Muscle of back (tissue), 11 donors: ENCODE results near the gene CHST1. TPM values are rescaled to one million over a fixed set of nuclear protein-coding genes. Genes with fewer than 3 reads are reported as not detected.

ENCODE experiments used
- DNase-seq, 3 donors: peaks; one replicate each; pipeline versions ENCODE4 v3.0.0 to v3.0.0-alpha.2; 2013
- polyA plus RNA-seq, 10 donors: library from polyadenylated mRNA; unstranded; fragments of 120-200 nt; gene quantifications; one replicate each; pipeline ENCODE4 v1.2.1, GENCODE V29; 2013; ENCODE audit not compliant: insufficient read length in 10 of 10

CHST1 gene
- polyA plus RNA-seq, 10 donors, result 10.1 to 20.7 (median 14.2) TPM

DNA sequence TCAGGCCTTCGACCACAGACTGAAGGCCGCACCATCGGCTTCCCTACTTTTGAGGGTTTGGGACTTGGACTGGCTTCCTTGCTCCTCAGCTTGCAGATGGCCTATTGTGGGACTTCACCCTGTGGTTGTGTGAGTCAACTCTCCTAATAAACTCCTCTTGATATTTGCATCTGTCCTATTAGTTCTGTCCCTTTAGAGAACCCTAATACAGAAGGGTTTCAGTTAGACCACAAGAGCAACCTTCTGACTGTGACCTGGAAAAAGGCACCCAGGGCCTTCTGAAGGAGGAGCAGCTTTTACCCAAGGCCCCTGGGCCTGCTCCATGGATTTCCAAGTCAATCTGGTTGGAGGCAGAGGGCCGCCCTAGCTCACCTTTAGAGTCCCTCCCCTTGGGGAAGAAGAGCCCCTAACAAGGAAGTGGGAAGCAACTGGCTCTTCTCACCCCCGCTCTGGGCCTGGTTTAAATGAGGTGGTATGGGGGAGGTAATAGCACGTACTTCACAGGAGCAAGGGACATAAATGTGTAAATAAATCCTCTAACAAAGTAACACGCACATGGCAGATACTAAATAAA, 11.2 kb upstream of the CHST1 start:
- no peak for DNase-seq

DNA sequence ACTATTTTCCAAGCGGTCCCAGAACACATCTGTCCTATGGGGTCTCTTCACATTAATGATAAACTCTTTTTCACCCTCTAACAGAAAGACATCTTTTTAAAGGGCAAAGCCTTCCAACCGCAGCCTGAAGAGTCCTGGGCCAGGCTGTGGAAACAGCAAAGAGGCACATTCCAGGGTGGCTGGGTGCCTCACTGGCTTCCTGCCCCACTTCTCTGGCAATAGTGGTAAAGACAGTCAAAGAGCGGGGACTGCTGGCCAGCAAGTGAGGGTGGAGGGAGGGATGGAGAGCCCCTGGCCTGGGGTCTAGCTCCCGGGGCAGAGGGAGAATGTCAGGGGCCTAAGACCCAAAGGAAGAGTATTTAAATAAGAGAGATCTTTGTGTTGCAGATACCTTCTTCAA, 10.2 kb upstream of the CHST1 start:
- no peak for DNase-seq

DNA sequence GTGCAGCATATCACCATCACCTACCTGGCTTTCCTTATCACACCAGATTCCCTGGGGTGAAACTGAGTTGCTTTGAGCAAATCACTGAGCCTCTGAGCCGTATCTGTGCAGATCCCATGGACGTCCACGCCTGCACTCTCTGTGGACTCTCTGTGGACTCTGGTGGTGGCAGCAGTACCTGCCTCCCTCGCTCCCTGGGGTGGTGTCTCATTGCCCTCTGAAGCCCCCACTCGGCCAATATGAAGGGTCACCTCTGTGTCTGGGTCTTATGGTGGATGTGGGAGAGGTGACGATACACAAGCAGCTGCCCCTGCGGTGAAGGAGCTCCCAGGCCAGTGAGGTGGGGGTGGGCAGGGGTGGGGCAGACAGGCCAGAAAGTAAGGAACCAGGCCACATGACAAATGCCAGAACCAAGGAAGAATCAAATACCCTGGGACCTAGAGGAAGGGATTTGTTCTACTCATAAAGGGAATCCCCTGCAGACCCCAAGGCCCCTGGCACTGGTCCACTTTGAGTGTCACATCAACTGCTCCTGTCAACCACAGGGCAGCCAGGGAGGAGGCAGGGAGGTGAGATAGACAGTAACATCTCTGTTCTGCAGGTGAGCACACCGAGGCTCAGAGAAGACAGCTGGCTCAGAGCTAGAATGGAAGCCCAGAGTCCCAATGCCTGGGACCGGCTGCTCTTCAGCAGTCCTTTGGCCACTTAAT, 9.2 kb upstream of the CHST1 start:
- DNase-seq, result no peak

DNA sequence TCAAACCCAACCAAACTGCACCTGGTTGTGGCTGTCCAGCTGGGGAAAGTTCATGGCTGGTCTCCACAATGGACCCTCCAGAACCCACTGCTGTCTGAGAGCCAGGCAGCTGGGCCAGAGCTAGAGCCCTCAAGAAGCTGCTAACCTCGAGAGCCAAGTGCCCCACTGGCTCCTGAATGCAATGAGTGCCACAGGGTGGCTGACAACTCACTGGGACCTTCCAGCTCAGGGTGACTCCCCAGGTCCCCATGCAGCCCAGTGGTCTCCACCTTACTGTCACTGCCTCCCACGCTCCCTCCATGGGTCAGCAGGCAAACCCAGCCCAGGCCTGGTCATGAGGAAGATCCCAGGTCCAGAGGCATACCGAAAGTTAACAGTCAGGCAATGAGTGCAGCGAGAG, 8.0 kb upstream of the CHST1 start:
- no peak for DNase-seq

DNA sequence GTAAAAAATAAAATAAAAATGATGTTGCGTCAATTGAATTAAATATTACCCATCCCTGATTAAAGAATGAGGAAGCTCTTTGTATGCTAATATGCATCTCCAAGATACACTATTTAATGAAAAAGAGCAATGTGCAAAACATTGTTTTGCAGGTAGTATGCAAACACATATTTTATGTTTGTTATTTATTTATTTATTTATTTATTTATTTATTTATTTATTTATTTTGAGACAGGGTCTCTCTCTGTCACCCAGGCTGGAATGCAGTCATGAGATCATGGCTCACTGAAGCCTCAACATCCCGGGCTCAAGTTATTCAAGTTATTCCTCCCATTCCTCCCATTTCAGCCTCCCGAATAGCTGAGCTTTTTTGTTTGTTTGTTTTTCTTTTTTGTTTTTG, 7.2 kb upstream of the CHST1 start:
- DNase-seq, result no peak

DNA sequence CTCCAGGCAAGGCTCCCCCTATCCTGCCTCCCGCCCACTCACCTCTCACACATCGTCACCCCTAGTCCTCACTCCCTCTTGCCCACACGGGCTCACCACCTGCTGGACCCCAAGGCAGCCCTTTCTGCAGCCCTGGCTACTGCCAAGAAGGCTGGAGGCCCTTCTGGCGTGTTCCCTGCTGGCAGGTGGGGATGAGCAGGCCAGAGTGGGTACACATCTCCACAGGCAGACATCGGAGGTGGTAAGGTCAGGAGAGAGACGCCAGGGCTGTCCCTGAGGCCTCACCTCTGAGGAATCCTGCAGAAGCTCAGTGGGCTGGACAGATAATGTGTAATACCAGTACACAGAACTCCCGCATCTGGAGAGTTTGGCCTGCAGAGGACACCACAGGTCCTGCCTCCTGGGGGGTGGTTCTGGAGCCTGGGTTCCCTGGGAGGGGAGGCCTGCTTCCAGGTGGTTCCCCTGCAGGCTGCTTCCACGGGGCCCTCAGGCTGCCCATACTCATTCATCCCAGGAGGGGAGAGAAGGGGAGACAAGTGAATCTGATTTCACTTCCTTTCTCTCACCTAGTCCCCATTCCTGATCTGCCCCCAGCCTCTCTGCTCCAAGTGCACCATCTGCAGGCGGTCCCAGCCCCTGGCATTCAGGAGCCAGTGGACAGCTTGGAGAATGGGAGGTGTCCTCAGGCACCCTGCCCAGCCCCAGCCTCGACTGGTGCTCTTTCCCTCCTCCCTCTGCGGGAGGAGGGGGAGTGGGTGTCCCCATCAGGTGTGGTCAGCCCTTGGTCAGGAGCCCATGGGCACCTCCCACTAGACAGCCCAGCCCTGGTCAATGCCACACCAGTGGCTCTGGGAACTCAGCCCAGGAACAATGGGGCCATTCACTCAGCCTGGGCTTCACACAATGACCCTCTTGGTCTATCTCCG, 6.1 kb upstream of the CHST1 start:
- no peak for DNase-seq

DNA sequence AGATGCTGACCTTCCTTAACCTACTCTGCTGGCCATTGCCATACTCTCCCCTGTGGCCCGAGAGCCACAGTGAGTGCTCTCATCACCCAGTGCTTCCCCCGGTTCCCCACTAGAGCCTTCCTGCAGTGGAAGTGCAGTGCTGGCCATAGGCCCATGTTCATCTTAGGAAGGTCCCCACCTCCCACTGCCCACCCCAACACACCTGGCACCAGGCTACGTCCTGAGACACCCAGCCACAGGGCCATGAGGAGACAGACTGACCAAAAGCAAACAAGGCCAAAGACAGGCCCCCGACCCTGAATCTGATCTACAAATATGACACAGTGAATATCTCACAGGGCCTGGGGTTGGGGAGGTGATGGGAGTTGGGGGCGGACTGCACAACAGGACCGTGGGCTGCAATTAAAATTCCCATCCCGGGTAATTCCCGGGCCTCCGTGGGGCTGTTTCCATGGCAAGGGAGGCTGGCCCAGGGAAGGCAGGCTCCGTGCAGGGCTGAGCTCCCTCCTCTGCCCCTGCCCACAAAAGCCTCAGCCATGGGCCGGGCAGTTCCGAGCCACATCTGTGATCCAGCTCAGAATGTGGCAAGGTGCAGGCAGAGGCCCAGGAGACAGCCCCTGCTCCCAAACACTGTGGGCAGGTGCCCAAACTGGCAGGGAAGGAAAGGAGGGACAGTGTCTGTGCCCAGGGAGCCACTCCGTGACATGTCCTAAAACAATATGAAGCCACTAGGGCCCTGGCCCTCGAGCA, 5.1 kb upstream of the CHST1 start:
- DNase-seq, result no peak

DNA sequence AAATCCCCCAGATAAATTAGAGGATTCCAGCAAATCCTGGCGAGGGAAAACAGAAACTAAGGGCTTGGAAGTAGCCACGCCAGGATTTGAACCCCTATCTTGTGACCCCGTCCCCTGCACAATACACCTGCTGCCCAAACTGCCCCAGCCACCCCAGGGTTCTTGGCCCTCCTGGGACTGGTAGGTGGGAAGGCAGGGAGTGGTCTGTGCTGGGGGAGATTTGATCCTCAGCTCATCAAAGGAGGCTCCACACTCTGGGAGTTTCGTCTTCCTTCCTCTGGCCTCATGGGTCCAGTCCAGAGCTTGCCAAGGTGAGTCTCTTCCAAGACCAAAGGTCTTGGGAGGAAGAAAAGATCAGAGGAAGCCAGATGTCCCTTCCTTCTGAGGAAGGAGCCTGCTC, 4.5 kb upstream of the CHST1 start:
- no peak for DNase-seq

DNA sequence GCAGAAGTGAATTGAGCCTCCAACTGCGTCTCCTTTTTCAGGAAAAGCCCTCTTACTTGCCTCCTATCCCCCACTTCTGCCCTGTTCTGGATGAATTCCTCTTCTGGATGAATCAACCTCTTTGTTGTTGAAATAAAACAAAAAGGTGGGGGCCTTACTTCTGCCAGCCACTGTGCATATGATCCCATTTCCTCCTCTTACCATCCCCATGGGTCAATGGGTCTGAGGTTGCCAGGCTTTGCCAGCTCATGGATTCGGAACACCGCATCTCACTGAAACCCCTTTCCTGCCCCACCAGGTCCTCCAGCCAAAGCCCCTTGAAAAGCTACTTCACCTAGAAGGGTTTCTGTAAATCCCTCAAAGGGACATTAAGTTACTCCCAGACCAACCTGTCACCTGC, 3.7 kb upstream of the CHST1 start:
- DNase-seq, result no peak

DNA sequence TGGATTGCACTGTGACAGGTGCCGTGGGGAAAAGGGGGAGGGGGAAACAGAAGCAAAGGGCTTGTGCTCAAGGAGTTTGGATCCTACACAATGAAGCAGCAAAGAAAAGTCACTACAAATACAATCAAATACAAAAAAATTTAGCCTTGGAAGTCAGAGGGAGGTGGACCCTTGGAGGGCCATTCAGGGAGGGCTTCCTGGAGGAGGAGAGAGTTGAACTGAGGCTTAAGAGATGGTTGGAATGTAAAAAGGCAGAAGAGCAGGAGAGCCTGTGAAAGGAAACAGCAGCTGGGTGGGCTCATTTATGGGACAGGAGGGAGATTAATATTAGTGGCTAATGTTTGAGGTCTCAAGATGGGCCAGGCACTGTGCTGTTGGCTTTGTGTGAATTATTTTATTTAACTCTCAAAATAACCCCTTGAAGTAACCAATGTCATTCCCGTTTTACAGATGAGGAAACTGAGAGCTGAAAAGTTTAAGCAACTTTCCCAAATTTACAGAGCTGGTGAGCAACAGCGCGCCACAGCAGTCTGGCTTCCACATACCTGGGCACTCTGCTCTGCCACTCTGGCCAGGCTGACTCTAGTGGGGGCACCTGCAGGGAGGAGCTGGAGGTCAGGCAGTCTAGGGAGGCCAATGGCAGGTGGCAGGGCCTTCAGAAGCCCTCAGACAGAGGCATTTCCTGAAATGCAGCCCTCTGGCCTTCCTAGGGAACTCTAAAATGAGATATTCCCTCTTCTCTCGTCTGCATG, 2.7 kb upstream of the CHST1 start:
- no peak for DNase-seq

DNA sequence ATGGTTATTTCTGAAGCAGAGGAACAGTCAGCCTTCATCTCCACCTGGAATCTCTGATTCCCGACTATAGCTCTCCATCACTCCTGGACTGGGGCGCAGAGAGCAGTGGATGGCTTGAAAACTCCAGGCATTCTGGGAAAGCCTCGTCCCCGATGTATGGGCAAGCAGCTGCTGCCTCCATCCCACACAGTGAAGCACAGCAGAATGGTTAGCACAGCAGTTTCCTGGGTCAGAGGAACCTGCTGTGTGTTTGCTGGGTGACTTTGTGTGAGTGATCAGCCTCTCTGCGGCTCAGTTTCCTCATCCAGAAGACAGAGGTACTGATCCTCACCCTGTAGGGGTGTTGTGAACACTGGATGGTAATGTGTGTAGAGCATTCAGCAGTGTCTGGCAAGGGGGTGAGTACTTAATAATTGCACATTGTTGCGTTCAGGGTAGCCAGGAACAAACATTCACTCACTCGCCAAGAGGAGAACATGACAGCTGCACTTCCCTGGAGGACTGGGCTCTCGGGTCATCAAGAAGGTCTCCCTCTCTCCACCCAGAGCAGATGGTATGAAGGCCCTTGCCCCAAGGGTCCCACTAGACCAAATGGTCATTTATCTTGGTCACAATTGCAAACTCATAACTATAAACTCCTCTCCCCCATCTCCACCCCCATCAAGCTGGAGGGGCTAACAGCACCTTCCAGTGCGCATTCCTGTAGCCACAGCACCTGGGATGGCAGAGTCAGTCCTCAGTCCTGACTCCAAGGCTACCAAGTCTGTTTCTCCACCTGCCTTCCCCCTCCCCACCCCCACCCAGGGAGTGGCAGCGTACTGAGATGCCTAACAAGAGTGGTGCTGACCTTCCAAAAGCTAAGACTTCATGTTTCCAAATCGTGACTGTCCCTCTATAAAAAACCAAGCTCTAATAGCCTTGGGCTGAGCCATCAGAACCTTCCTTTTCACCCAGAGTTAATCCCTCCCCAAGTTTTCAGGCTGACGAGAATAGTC, 1.5 kb upstream of the CHST1 start:
- DNase-seq, result peak in 1 of 3 donors; percentile 22

DNA sequence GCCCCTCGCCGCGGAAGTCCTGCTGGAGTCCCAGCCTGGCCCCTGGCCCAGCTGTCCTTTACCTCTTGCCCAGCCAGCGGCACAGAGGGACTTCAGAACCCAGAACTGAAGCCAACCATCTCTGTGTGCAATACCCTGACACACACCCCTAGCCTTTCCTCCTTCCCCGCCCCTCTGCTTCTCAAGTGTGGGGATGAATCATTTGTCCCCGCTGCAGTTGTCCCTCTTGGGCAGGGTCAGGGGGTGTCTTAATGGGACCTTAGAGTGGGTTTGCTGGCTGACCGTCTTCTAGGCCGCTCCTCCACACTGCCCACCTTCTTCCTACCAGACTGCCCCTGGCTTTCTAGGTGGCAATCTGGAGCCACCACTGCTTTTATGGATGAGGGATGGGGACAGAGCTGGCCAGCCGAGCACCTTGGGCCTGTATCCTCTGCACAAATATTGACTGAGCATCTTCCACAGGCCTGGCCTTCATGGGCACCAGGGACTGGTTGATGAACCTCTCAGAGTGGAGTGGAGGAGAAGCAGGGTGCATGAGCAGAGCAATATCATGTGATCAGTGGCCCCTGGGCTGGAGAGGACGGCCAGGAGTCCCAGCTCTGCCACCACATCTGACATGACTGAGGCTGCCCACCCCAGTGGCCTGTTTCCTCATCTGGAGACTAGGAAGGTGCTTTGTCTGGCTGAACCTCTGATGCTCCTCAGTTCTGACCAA, 668 bp upstream of the CHST1 start:
- DNase-seq, result peak in 1 of 3 donors; percentile 61

DNA sequence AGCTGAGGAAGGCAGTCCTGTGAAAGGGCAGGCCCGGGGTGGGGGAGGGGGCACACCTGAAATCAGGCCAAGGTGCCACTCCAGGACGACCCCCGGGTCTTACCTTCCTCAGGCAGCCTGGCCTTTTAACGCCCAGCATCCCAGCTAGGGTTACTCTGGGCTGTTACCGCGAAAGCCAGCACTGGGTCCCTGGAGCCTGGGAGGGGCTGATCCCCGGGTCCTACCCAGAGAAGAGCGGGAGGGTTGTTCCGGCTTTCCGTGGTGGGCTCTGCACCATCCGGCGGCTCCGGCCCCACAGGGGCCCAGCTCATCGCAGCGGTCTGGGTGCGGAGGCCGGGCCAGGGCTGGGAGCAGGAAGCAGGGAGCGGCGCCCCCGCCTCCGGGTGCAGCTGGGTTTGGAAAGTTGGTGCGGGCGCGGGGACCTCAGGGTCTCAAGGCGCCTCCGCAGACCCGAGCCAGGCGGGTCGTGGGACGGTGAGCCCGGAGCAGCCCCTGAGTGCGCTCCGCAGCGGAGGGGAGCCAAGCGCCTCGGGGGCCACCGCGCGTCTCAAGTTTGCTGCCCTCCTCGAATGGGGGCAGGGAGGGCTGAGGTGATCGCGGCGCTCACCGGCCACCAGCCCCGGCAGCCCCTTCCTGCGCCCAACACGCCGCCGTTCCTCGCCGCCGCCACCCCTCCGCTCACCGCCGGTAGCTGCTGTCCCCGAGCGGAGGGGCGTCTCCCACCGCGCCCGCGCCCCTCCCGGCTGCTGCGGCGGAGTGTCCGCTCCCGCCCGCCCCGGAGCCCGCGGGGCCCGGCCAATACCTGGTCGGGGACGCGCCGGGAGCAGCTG, 831 bp downstream of the CHST1 start:
- peak in 1 of 3 donors; percentile 52 for DNase-seq

DNA sequence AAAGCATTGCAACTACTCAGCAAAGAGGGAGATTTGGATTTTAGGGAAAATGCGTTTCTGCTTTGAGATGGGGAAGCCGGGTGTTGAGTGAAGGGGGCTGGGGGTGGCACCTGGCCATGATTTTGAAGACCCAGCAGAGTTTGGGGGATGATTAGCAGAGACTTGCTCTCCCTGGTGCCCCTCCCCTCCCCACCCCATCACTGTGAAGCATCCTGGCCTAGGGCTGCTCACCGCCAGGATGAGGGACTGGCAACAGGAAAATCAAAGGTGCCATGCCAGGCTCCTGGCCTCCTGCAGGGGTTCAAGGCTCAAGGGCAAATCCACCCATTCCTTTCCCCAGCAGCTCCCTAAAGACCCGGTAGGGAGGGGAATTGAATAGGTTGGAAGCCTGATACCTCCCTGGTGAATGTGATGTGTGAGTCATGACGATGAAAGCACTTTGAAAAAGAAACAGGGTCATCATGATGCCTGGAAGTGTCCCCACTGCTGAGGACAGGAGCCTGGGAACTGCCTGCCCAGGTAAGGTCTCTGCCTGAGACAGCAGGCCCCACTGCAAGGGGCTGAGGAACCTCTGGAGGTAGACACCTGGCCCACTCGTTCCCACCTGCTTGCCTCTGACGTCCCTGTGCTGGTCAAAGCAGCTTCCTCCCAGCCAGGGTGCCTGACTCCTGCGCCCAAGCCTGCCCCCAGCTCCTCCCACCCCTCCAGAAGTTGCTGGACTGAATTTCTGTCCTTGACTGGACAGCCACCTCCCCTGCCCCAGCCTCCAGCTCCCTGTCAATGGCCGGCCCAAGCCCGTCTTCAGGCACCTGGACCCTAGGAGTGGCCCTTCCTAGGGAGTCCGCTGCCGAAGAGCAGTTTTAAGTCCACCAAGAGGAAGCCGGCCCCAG, 1.7 kb downstream of the CHST1 start:
- no peak for DNase-seq

DNA sequence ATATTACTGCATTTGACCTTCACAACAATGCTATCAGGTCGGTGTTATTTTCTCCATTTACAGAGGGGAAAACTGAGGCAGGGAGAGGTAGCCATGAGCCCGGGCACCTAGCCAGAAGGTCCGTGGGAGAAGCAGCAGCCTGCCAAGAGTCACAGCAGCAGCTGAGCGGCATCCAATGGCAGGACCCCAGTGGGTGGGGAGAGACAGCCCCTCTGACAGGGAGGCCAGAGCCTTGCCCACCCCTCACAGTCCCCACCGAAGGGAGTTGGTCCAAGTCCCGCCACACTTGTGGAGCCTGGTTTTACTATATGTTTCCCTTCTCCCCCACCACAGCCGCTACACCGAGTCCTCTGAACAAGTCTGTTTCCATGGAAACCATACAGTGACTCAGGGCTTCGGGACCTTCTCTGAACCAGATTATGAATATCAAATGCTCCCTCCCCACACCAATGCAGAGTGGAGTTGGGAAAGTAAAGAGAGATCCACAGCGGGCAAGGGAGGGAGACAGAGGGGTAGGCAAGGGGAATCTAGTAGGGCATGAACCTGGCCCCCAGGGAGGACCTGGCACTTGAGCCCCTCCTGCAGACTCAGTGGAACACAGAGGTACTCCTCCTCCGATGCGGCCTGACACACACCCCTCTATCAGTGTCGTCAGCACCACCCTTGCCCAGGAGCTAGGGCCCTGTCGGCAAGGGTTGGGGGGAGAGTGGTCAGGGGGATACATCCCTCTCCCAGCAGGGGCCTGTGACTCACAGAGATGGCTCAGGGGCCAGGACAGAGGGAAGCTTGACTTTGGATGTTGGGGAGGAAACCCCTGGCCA, 2.5 kb downstream of the CHST1 start:
- peak; percentile 70 to 88 (median 88) for DNase-seq

DNA sequence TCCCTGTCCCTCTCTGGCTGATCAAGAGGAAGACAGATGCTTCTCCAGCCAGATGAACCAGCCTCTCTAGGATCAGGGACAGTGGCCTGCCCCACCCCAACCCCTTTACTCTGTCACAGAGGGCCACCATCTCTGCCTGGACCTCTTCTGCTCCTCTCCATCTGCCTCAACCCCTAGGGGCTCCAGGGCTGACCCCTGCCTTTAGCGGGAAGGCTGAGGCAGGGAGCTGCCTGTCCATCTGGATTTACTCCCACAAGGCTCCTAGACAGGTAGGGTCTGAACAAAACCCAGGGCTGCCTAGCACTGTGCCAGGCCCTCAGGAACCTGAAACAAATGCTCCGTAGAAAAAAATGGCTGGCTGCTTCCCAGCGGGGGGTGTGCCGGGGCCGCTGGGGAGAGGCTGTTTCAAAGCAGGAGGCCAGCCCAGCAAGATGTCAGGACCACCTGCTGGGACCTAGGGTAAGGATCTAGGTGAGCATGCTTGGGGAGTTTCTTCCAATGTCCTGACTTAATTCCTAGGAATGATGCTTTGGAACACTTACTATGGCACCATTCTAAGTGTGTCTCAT, 3.2 kb downstream of the CHST1 start:
- DNase-seq, result peak in 1 of 3 donors; percentile 22
